ENCODE data around the gene GOSR2. TPM values are rescaled to one million over a fixed set of nuclear protein-coding genes. Genes with fewer than 3 reads are reported as not detected.
"Not testable (repeated sequence)": the region's sequence is repeated elsewhere in the genome, so short reads cannot be mapped to it uniquely, and the experiment has no call there.

The GOSR2 gene
- total RNA-seq, 2 donors from 2014 or later, result 44.4 to 60.4 TPM

- no peak for DNase-seq
- peak in 1 of 2 donors; percentile 13 for ATAC-seq
- intact Hi-C loops (cut with DNase I), result no loop called here
Measured at GRCh38 chr17:46950342-46950996, 27.5 kb downstream of the GOSR2 start.

GRCh38 chr17:46950997-46951621 is 28.1 kb downstream of the GOSR2 start:
- DNase-seq (no peak), ATAC-seq (peak; percentile 83 to 92)
- intact Hi-C loops (cut with DNase I), result no loop called here

GRCh38 chr17:46951706-46952105 is 28.7 kb downstream of the GOSR2 start:
- DNase-seq (no peak), ATAC-seq (no peak)
- intact Hi-C loops (cut with DNase I), result no loop called here

- intact Hi-C loops (cut with DNase I), result no loop called here
- DNase-seq (no peak), ATAC-seq (no peak)
Measured at GRCh38 chr17:46952115-46952514, 29.2 kb downstream of the GOSR2 start.

- intact Hi-C loops (cut with DNase I), result not testable (repeated sequence)
Measured at GRCh38 chr17:46953191-46953590, 30.2 kb downstream of the GOSR2 start.

GRCh38 chr17:46958041-46958591 is 35.2 kb downstream of the GOSR2 start:
- ATAC-seq, result no peak

More at GRCh38 chr17:46953191-46953590, 30.2 kb downstream of the GOSR2 start:
- DNase-seq, ATAC-seq: not testable (repeated sequence)

GRCh38 chr17:46960152-46960551 is 37.2 kb downstream of the GOSR2 start:
- DNase-seq (no peak), ATAC-seq (no peak)
- intact Hi-C loops (cut with DNase I), result no loop called here

More at GRCh38 chr17:46958041-46958591, 35.2 kb downstream of the GOSR2 start:
- intact Hi-C loops (cut with DNase I), result no loop called here
- no peak for DNase-seq

- DNase-seq, result no peak
- no peak for ATAC-seq
- intact Hi-C loops (cut with DNase I), result no loop called here
Measured at GRCh38 chr17:46962374-46962790, 39.4 kb downstream of the GOSR2 start.

- intact Hi-C loops (cut with DNase I), result no loop called here
- ATAC-seq (no peak), DNase-seq (no peak)
Measured at GRCh38 chr17:46963571-46963970, 40.6 kb downstream of the GOSR2 start.

- intact Hi-C loops (cut with DNase I), result no loop called here
- DNase-seq (no peak), ATAC-seq (peak in 1 of 2 donors; percentile 26)
Measured at GRCh38 chr17:46964315-46965265, 41.6 kb downstream of the GOSR2 start.

GRCh38 chr17:46968224-46968834 is 45.4 kb downstream of the GOSR2 start:
- intact Hi-C loops (cut with DNase I), result no loop called here
- DNase-seq (no peak), ATAC-seq (no peak)

GRCh38 chr17:46968896-46969295 is 45.9 kb downstream of the GOSR2 start:
- DNase-seq (no peak), ATAC-seq (no peak)
- intact Hi-C loops (cut with DNase I), result no loop called here

- intact Hi-C loops (cut with DNase I), result loop anchor here in 1 of 2 donors (2.0 kb wide), 1 partner anchor 15 kb away; no protein-coding TSS in a partner anchor
- no peak for DNase-seq
- ATAC-seq, result no peak
Measured at GRCh38 chr17:46971647-46972300, 48.8 kb downstream of the GOSR2 start.

- DNase-seq, result no peak
- ATAC-seq, result no peak
Measured at GRCh38 chr17:46972346-46972745, 49.4 kb downstream of the GOSR2 start.

GRCh38 chr17:46974086-46974485 is 51.1 kb downstream of the GOSR2 start:
- ATAC-seq, result no peak
- intact Hi-C loops (cut with DNase I), result no loop called here
- DNase-seq, result no peak

More at GRCh38 chr17:46972346-46972745, 49.4 kb downstream of the GOSR2 start:
- intact Hi-C loops (cut with DNase I), result loop anchor here in 1 of 2 donors (2.0 kb wide), 1 partner anchor 14 kb away; no protein-coding TSS in a partner anchor

GRCh38 chr17:46975287-46975686 is 52.3 kb downstream of the GOSR2 start:
- DNase-seq, result no peak
- no peak for ATAC-seq
- intact Hi-C loops (cut with DNase I), result no loop called here

GRCh38 chr17:46976626-46977270 is 53.8 kb downstream of the GOSR2 start:
- intact Hi-C loops (cut with DNase I), result no loop called here
- ATAC-seq (no peak), DNase-seq (no peak)

- ATAC-seq (peak in 1 of 2 donors; percentile 11), DNase-seq (no peak)
- intact Hi-C loops (cut with DNase I), result no loop called here
Measured at GRCh38 chr17:46977348-46977747, 54.4 kb downstream of the GOSR2 start.

All from left cardiac atrium (tissue), 4 donors.